Type B pancreatic cell (in vitro differentiated cells): ENCODE measurements around the gene DGCR2. TPM values are rescaled to one million over a fixed set of nuclear protein-coding genes. Genes with fewer than 3 reads are reported as not detected.
A peak's percentile ranks its signal among the peaks of the same experiment; 100 is the strongest.

Source experiments
- DNase-seq: peaks from one replicate; pipeline ENCODE4 v3.0.0; 2021; ENCODE audit warnings: mixed read lengths; ENCODE audit not compliant: unreplicated experiment; ENCODE audit errors: extremely low spot score
- H3K27ac Mint-ChIP-seq: 2 replicates; pipeline ENCODE4 v1.8.0; 2021; ENCODE audit warnings: mild to moderate bottlenecking, mixed read lengths
- H3K27me3 Mint-ChIP-seq: 2 replicates; pipeline ENCODE4 v1.8.0; 2021; ENCODE audit warnings: mixed read lengths
- H3K36me3 Mint-ChIP-seq: 2 replicates; pipeline ENCODE4 v1.8.0; 2021; ENCODE audit warnings: mixed read lengths
- H3K4me1 Mint-ChIP-seq: one replicate; pipeline ENCODE4 v1.8.0; 2021; ENCODE audit warnings: mixed read lengths; ENCODE audit not compliant: unreplicated experiment
- H3K4me3 Mint-ChIP-seq: 2 replicates; pipeline ENCODE4 v1.8.0; 2021; ENCODE audit warnings: mild to moderate bottlenecking, mixed read lengths
- H3K9me3 Mint-ChIP-seq: 2 replicates; pipeline ENCODE4 v1.8.0; 2021; ENCODE audit warnings: mixed read lengths
- CTCF ChIP-seq: fragments of 200-600 bp; sonication (generic); conservative IDR thresholded peaks from 2 replicates; pipeline ENCODE4 v1.5.0; 2021; ENCODE audit warnings: antibody characterized with exemption, mild to moderate bottlenecking
- total RNA-seq: library from RNA; stranded (reverse); gene quantifications from 2 replicates; pipeline ENCODE4 v1.2.1, GENCODE V29; 2021; ENCODE audit warnings: low replicate concordance

Gene DGCR2
- total RNA-seq, 1 donor from 2014 or later: 83.1 TPM

- Mint-ChIP-seq H3K27me3 (peaks cover 70% of the 10 kb centered on the region), H3K4me3 (peak overlapping the region; percentile 76), H3K9me3 (no peaks in the 10 kb centered on the region), H3K36me3 (peaks cover 6% of the 10 kb centered on the region), H3K4me1 (peaks cover 4% of the 10 kb centered on the region), H3K27ac (no peak overlapping the region)
- no peak for DNase-seq
- no peak for TF ChIP-seq CTCF
Observed at GRCh38 chr22:19151329-19152191, 29.3 kb upstream of the DGCR2 start.

- H3K36me3 Mint-ChIP-seq: peaks cover 6% of the 10 kb centered on the region
- peaks cover 4% of the 10 kb centered on the region for H3K4me1 Mint-ChIP-seq
- no peaks in the 10 kb centered on the region for H3K9me3 Mint-ChIP-seq
- TF ChIP-seq CTCF: no peak
- H3K4me3 Mint-ChIP-seq: peak overlapping the region; percentile 76
- no peak for DNase-seq
- no peak overlapping the region for H3K27ac Mint-ChIP-seq
- H3K27me3 Mint-ChIP-seq: peaks cover 73% of the 10 kb centered on the region
Observed at GRCh38 chr22:19150482-19151328, 28.5 kb upstream of the DGCR2 start.

DNA sequence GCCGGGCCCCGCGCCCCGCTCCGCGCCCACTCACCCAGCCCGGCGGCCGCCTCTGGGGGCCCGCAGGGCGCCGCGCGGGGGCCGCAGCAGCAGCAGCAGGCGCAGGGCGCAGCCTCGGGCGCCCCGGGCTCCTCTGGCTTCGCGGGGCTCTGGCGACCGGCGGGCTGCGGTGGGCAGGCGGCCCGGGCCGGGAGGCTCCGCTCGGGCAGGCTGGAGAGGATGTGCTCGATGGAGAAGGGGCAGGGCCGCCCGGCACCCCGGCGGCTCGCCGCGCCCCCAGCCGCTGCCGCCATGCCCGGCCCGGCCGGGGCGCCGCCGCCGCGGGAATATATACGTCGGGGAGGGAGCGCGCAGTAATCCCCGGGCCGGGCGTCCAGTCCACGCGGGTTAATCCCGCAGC is 27.8 kb upstream of the DGCR2 start, which contains the start of gene GSC2:
TSS of gene GSC2 (minus strand) at position 302 of the 400 bp plus-strand sequence. CDS start at position 293, 9 bp downstream.
- H3K4me1 Mint-ChIP-seq: peaks cover 4% of the 10 kb centered on the region
- H3K9me3 Mint-ChIP-seq: no peaks in the 10 kb centered on the region
- no peak for DNase-seq
- peaks cover 71% of the 10 kb centered on the region for H3K27me3 Mint-ChIP-seq
- H3K4me3 Mint-ChIP-seq: peak within 1 kb of the TSS; percentile 76
- no peak within 1 kb of the TSS for H3K27ac Mint-ChIP-seq
- no peak for TF ChIP-seq CTCF
- H3K36me3 Mint-ChIP-seq: peaks cover 6% of the 10 kb centered on the region

GRCh38 chr22:19149047-19149883 is 27.1 kb upstream of the DGCR2 start:
- no peak for TF ChIP-seq CTCF
- no peak overlapping the region for H3K27ac Mint-ChIP-seq
- H3K9me3 Mint-ChIP-seq: no peaks in the 10 kb centered on the region
- peaks cover 10% of the 10 kb centered on the region for H3K4me1 Mint-ChIP-seq
- peaks cover 70% of the 10 kb centered on the region for H3K27me3 Mint-ChIP-seq
- peak overlapping the region; percentile 65 for H3K4me3 Mint-ChIP-seq
- DNase-seq: no peak
- H3K36me3 Mint-ChIP-seq: peaks cover 11% of the 10 kb centered on the region

DNA sequence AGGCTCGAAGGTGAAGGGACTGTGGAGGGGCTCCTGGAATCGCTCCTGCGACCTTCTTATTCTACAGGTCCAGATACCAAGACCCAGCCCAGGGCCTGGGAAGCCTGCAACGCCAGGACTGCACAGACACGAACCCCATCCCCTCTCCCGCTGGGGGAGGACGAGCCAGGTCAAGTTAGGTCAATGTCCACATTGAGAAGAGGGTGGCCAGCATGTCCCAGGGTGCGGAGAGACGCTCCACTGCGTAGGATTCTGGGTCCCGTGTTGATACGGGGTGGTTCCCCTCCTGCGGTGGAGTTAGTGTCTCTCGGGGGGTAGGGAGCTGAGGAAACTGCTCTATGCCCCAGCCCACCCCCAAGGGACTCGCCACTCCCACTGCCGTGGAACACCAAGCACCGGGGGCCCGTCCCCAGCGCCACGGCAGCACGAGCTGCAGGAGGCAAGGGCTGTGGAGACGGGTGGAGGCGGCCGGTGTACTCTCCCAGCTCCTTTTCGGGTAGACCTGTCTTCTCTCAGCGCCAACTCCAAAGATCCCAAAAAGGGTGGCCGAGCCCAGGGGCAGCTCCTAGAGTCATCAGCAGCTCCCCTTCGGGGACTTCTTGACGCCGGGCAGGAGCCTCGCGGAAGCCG is 26.3 kb upstream of the DGCR2 start:
- no peak for TF ChIP-seq CTCF
- no peak overlapping the region for H3K4me3 Mint-ChIP-seq
- no peaks in the 10 kb centered on the region for H3K9me3 Mint-ChIP-seq
- H3K36me3 Mint-ChIP-seq: peaks cover 9% of the 10 kb centered on the region
- no peak for DNase-seq
- peaks cover 64% of the 10 kb centered on the region for H3K27me3 Mint-ChIP-seq
- no peak overlapping the region for H3K27ac Mint-ChIP-seq
- peaks cover 16% of the 10 kb centered on the region for H3K4me1 Mint-ChIP-seq
